MM.1S (cell line): Measurements from ENCODE around the gene TMEM150B.

Source experiments
- DNase-seq: peaks from one replicate; pipeline ENCODE4 v3.0.0-alpha.2; 2015
- H2AFZ ChIP-seq: fragments of 300-600 bp; sonication (generic); 2 replicates; pipeline ENCODE4 v1.6.0; 2016; ENCODE audit warnings: antibody characterized with exemption, low read length
- H3F3A ChIP-seq: fragments of 300-600 bp; sonication (generic); 2 replicates; pipeline ENCODE4 v1.6.1; 2016; ENCODE audit warnings: mild to moderate bottlenecking, antibody characterized with exemption, low read length, moderate library complexity, mixed read lengths; ENCODE audit not compliant: insufficient read depth
- H3K27ac ChIP-seq: fragments of 300-600 bp; sonication (generic); 2 replicates; pipeline ENCODE4 v1.5.1; 2016; ENCODE audit warnings: mild to moderate bottlenecking, low read length
- H3K27me3 ChIP-seq: fragments of 300-600 bp; sonication (generic); replicated peaks from 2 replicates; pipeline ENCODE4 v1.6.0; 2016; ENCODE audit warnings: low read length; ENCODE audit not compliant: insufficient read depth
- H3K36me3 ChIP-seq: fragments of 300-600 bp; sonication (generic); replicated peaks from 2 replicates; pipeline ENCODE4 v1.6.1; 2016; ENCODE audit warnings: mild to moderate bottlenecking, low read length, mixed read lengths; ENCODE audit not compliant: insufficient read depth
- H3K4me1 ChIP-seq: fragments of 300-600 bp; sonication (generic); 2 replicates; pipeline ENCODE4 v1.6.1; 2016; ENCODE audit warnings: low read length, mixed read lengths
- H3K4me2 ChIP-seq: fragments of 300-600 bp; sonication (generic); 2 replicates; pipeline ENCODE4 v1.6.0; 2016; ENCODE audit warnings: low read depth, low read length
- H3K4me3 ChIP-seq: fragments of 300-600 bp; sonication (generic); 2 replicates; pipeline ENCODE4 v1.5.1; 2016; ENCODE audit warnings: low read length, mixed read lengths
- H3K79me2 ChIP-seq: fragments of 300-600 bp; sonication (generic); 2 replicates; pipeline ENCODE4 v1.6.1; 2016; ENCODE audit warnings: mixed run types, low read length, mixed read lengths
- H3K9ac ChIP-seq: fragments of 300-600 bp; sonication (generic); 2 replicates; pipeline ENCODE4 v1.6.1; 2016; ENCODE audit warnings: low read length, mixed read lengths
- H3K9me2 ChIP-seq: fragments of 300-600 bp; sonication (generic); replicated peaks from 2 replicates; pipeline ENCODE4 v1.6.1; 2016; ENCODE audit warnings: mild to moderate bottlenecking, low read length, mixed read lengths; ENCODE audit not compliant: insufficient read depth
- H3K9me3 ChIP-seq: fragments of 300-600 bp; sonication (generic); replicated peaks from 2 replicates; pipeline ENCODE4 v1.6.1; 2016; ENCODE audit warnings: mild to moderate bottlenecking, low read length, mixed read lengths; ENCODE audit not compliant: insufficient read depth
- H4K20me1 ChIP-seq: fragments of 300-600 bp; sonication (generic); 2 replicates; pipeline ENCODE4 v1.6.1; 2016; ENCODE audit warnings: mild to moderate bottlenecking, low read length, moderate library complexity, mixed read lengths; ENCODE audit not compliant: insufficient read depth
- EZH2 ChIP-seq: fragments of 300-600 bp; sonication (generic); optimal IDR thresholded peaks from 2 replicates; pipeline ENCODE3; 2017; ENCODE audit warnings: low read depth, mild to moderate bottlenecking, antibody characterized with exemption, low read length, mixed read lengths
- EZH2phosphoT487 ChIP-seq: fragments of 300-600 bp; sonication (generic); IDR thresholded peaks from 2 replicates; pipeline ENCODE4 v1.6.1; 2018; ENCODE audit warnings: antibody characterized with exemption, low read length
- TF ChIP-seq, protein P1 (sequence below): fragments of 300-600 bp; sonication (generic); IDR thresholded peaks from 2 replicates; pipeline ENCODE4 v1.5.1; 2016; ENCODE audit warnings: antibody characterized with exemption, low read length, mixed read lengths

The TMEM150B gene

GRCh38 chr19:55368701-55369563 lies 43.8 kb upstream of the TMEM150B start:
- Histone ChIP-seq H3K4me1 (no peaks in the 10 kb centered on the region), H3K4me2 (peak overlapping the region; percentile 39; the same call in 1 of the 2 replicates), H4K20me1 (no peaks in the 10 kb centered on the region), H3K9ac (no peak overlapping the region), H3K9me3 (no peaks in the 10 kb centered on the region), H3K79me2 (no peaks in the 10 kb centered on the region), H3K9me2 (no peaks in the 10 kb centered on the region), H3K27ac (no peak overlapping the region), H3K36me3 (no peaks in the 10 kb centered on the region), H3F3A (no peaks in the 10 kb centered on the region), H2AFZ (no peak overlapping the region), H3K27me3 (peaks cover 84% of the 10 kb centered on the region), H3K4me3 (no peak overlapping the region)
- TF ChIP-seq EZH2, result peak; percentile 85
- TF ChIP-seq EZH2phosphoT487, result no peak
- TF ChIP-seq, protein P1, sequence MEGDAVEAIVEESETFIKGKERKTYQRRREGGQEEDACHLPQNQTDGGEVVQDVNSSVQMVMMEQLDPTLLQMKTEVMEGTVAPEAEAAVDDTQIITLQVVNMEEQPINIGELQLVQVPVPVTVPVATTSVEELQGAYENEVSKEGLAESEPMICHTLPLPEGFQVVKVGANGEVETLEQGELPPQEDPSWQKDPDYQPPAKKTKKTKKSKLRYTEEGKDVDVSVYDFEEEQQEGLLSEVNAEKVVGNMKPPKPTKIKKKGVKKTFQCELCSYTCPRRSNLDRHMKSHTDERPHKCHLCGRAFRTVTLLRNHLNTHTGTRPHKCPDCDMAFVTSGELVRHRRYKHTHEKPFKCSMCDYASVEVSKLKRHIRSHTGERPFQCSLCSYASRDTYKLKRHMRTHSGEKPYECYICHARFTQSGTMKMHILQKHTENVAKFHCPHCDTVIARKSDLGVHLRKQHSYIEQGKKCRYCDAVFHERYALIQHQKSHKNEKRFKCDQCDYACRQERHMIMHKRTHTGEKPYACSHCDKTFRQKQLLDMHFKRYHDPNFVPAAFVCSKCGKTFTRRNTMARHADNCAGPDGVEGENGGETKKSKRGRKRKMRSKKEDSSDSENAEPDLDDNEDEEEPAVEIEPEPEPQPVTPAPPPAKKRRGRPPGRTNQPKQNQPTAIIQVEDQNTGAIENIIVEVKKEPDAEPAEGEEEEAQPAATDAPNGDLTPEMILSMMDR, result no peak
- no peak for DNase-seq

GRCh38 chr19:55368106-55368505 lies 43.0 kb upstream of the TMEM150B start:
- no peaks in the 10 kb centered on the region for H3F3A ChIP-seq
- H3K9ac ChIP-seq, result no peak overlapping the region
- no peak overlapping the region for H3K4me3 ChIP-seq
- no peaks in the 10 kb centered on the region for H3K4me1 ChIP-seq
- no peaks in the 10 kb centered on the region for H4K20me1 ChIP-seq
- no peak overlapping the region for H2AFZ ChIP-seq
- no peaks in the 10 kb centered on the region for H3K9me2 ChIP-seq
- no peak overlapping the region for H3K27ac ChIP-seq
- H3K27me3 ChIP-seq, result peaks cover 84% of the 10 kb centered on the region
- H3K79me2 ChIP-seq, result no peaks in the 10 kb centered on the region
- H3K36me3 ChIP-seq, result no peaks in the 10 kb centered on the region
- TF ChIP-seq EZH2phosphoT487 (no peak), EZH2 (no peak)
- TF ChIP-seq, protein P1, result no peak
- DNase-seq, result no peak
- H3K4me2 ChIP-seq, result no peak overlapping the region
- H3K9me3 ChIP-seq, result no peaks in the 10 kb centered on the region

- H3K27me3 ChIP-seq, result peaks cover 83% of the 10 kb centered on the region
- no peak overlapping the region for H3K9ac ChIP-seq
- H3K36me3 ChIP-seq, result no peaks in the 10 kb centered on the region
- H3K4me2 ChIP-seq, result no peak overlapping the region
- H3K4me3 ChIP-seq, result no peak overlapping the region
- DNase-seq, result no peak
- H2AFZ ChIP-seq, result no peak overlapping the region
- no peaks in the 10 kb centered on the region for H4K20me1 ChIP-seq
- H3K9me3 ChIP-seq, result no peaks in the 10 kb centered on the region
- H3K4me1 ChIP-seq, result no peaks in the 10 kb centered on the region
- H3F3A ChIP-seq, result no peaks in the 10 kb centered on the region
- TF ChIP-seq EZH2 (no peak), EZH2phosphoT487 (no peak)
- TF ChIP-seq, protein P1, result no peak
- H3K9me2 ChIP-seq, result no peaks in the 10 kb centered on the region
- no peak overlapping the region for H3K27ac ChIP-seq
- no peaks in the 10 kb centered on the region for H3K79me2 ChIP-seq
These were observed 41.6 kb upstream of the TMEM150B start for GRCh38 chr19:55366790-55367189.
